Measurements from ENCODE around the gene SLPI.
A peak's percentile ranks its signal among the peaks of the same experiment; 100 is the strongest.

Gene SLPI

DNA sequence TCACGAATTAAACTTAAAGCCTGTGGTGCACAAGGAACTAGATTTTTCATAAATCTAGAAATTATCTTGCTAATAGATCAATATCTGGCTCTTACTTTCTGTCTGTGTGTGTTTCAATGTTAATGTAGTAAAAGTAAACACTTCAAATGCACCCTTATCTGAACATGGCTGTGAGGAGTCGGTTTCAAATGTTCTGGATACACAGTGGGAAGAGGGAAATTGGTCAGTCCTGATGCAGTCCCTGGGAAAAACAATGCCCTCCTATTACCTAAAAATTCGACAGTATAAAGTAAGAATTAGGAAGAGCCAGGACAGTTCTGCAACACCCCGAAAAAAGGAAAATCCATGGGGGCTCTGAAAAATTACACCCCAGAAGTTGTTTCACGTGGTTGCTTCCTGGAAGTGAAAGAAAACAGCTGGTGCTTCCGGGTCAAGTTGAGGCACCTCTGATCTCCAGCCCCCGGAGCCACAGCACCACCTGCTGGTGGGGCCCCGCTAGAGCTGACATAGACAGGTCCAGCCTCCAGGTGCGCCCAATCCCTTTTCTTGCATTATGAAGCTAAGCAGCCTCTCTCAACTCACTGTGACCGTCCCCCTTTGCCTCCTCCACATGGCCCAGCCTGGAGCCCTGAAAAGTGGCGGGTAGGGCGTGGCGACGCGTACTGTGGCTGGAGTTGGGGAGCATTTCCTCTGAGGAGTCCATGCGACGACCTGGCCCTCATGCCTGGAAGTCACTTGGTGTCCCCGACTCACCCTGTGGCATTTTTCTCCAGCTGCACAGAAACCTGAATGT is 24.9 kb downstream of the SLPI start:
- no peak for TF ChIP-seq CREB1 (IDR thresholded peaks at IDR 0.05; ENCODE audit: low read depth)
- no peak for TF ChIP-seq ZBTB7A (IDR thresholded peaks at IDR 0.05; ENCODE audit: low read depth)
- peak; percentile 75 for TF ChIP-seq RAD21 (IDR thresholded peaks at IDR 0.05; ENCODE audit: low read depth)
- TF ChIP-seq YY1 (IDR thresholded peaks at IDR 0.05; ENCODE audit: low read depth) = no peak
- TF ChIP-seq TEAD4 (IDR thresholded peaks at IDR 0.05) = no peak

DNA sequence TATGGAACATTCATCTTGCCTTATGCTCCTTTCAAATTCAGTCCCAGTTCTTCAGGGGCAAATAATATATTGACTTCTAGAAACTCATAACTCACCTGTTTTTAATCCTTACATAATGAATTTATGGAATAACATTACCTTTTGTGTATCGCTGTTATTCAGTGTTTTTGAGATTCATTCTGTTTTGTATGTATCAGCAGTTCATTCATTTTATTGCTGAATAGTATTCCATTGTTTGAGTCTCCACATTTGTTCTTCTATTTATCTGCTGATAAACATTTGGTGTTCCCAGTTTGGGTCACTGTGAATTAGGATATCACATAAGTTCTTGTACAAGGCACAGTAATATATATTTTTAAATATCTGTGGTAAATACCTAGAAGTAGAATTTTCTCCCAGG is 28.1 kb downstream of the SLPI start:
- TF ChIP-seq, protein P1, sequence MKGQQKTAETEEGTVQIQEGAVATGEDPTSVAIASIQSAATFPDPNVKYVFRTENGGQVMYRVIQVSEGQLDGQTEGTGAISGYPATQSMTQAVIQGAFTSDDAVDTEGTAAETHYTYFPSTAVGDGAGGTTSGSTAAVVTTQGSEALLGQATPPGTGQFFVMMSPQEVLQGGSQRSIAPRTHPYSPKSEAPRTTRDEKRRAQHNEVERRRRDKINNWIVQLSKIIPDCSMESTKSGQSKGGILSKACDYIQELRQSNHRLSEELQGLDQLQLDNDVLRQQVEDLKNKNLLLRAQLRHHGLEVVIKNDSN (IDR thresholded peaks at IDR 0.05) = no peak
- TF ChIP-seq TCF12 (IDR thresholded peaks at IDR 0.05; ENCODE audit: low read depth) = no peak
- TF ChIP-seq, protein P2, sequence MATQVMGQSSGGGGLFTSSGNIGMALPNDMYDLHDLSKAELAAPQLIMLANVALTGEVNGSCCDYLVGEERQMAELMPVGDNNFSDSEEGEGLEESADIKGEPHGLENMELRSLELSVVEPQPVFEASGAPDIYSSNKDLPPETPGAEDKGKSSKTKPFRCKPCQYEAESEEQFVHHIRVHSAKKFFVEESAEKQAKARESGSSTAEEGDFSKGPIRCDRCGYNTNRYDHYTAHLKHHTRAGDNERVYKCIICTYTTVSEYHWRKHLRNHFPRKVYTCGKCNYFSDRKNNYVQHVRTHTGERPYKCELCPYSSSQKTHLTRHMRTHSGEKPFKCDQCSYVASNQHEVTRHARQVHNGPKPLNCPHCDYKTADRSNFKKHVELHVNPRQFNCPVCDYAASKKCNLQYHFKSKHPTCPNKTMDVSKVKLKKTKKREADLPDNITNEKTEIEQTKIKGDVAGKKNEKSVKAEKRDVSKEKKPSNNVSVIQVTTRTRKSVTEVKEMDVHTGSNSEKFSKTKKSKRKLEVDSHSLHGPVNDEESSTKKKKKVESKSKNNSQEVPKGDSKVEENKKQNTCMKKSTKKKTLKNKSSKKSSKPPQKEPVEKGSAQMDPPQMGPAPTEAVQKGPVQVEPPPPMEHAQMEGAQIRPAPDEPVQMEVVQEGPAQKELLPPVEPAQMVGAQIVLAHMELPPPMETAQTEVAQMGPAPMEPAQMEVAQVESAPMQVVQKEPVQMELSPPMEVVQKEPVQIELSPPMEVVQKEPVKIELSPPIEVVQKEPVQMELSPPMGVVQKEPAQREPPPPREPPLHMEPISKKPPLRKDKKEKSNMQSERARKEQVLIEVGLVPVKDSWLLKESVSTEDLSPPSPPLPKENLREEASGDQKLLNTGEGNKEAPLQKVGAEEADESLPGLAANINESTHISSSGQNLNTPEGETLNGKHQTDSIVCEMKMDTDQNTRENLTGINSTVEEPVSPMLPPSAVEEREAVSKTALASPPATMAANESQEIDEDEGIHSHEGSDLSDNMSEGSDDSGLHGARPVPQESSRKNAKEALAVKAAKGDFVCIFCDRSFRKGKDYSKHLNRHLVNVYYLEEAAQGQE (IDR thresholded peaks at IDR 0.05; ENCODE audit: low read depth) = no peak
- no peak for TF ChIP-seq TAF1 (IDR thresholded peaks at IDR 0.05; ENCODE audit: low read depth)
- TF ChIP-seq FOXM1 (IDR thresholded peaks at IDR 0.05; ENCODE audit: borderline replicate concordance, low read depth) = no peak
- TF ChIP-seq, protein P3, sequence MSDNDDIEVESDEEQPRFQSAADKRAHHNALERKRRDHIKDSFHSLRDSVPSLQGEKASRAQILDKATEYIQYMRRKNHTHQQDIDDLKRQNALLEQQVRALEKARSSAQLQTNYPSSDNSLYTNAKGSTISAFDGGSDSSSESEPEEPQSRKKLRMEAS (IDR thresholded peaks at IDR 0.05) = no peak
- TF ChIP-seq YY1 (IDR thresholded peaks at IDR 0.05; ENCODE audit: low read depth) = no peak
- no peak for TF ChIP-seq CREB1 (IDR thresholded peaks at IDR 0.05; ENCODE audit: low read depth)
- TF ChIP-seq NFIC (IDR thresholded peaks at IDR 0.05) = no peak
- no peak for TF ChIP-seq RAD21 (IDR thresholded peaks at IDR 0.05; ENCODE audit: low read depth)
- TF ChIP-seq ZBTB7A (IDR thresholded peaks at IDR 0.05; ENCODE audit: low read depth) = no peak
- no peak for TF ChIP-seq CEBPB (IDR thresholded peaks at IDR 0.05)
- TF ChIP-seq EGR1 (IDR thresholded peaks at IDR 0.05) = no peak
- TF ChIP-seq TEAD4 (IDR thresholded peaks at IDR 0.05) = no peak
- TF ChIP-seq EP300 (IDR thresholded peaks at IDR 0.05; ENCODE audit: borderline replicate concordance) = no peak

DNA sequence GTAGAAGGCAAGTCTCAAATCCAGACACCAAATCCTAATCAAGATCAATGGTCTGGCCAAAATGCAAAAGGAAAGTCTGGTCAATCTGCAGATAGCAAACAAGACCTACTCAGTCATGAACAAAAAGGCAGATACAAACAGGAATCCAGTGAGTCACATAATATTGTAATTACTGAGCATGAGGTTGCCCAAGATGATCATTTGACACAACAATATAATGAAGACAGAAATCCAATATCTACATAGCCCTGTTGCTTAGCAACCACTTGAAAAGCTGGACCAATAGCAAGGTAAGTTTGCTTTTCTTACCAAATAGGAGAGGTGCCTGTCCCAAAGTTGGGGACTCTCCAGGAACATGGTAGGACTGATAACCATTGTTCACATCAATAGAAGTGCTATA is 31.2 kb downstream of the SLPI start:
- TF ChIP-seq YY1 (IDR thresholded peaks at IDR 0.05; ENCODE audit: low read depth) (no peak), CEBPB (IDR thresholded peaks at IDR 0.05) (no peak), CREB1 (IDR thresholded peaks at IDR 0.05; ENCODE audit: low read depth) (no peak), EGR1 (IDR thresholded peaks at IDR 0.05) (no peak), NFIC (IDR thresholded peaks at IDR 0.05) (no peak), FOXM1 (IDR thresholded peaks at IDR 0.05; ENCODE audit: borderline replicate concordance, low read depth) (no peak), TCF12 (IDR thresholded peaks at IDR 0.05; ENCODE audit: low read depth) (no peak), TAF1 (IDR thresholded peaks at IDR 0.05; ENCODE audit: low read depth) (no peak), RAD21 (IDR thresholded peaks at IDR 0.05; ENCODE audit: low read depth) (no peak), EP300 (IDR thresholded peaks at IDR 0.05; ENCODE audit: borderline replicate concordance) (no peak), ZBTB7A (IDR thresholded peaks at IDR 0.05; ENCODE audit: low read depth) (no peak), TEAD4 (IDR thresholded peaks at IDR 0.05) (no peak)
- TF ChIP-seq, protein P1 (IDR thresholded peaks at IDR 0.05) = no peak
- TF ChIP-seq, protein P3 (IDR thresholded peaks at IDR 0.05) = no peak
- TF ChIP-seq, protein P2 (IDR thresholded peaks at IDR 0.05; ENCODE audit: low read depth) = no peak

DNA sequence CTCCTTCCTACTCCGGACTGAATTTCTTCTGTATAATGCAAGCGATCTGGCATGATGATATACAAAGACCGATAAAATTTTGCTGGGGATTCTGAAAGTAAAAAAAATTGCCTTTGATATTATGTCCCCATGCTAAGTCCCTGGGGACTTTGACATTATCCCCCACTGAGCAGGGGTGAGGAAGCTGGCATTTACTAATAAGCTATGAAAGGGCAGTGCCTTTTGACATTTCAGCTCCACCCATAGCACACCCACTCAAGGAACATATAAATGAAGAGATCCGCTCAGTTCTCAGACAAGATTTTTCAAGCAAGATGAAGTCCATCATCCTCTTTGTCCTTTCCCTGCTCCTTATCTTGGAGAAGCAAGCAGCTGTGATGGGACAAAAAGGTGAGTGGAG is 33.3 kb downstream of the SLPI start, which contains the start of gene SEMG2:
SEMG2 (plus strand) TSS at position 298 of the 400 bp plus-strand sequence; CDS start at position 315, 17 bp downstream.
- TF ChIP-seq TCF12 (IDR thresholded peaks at IDR 0.05; ENCODE audit: low read depth) (no peak), ZBTB7A (IDR thresholded peaks at IDR 0.05; ENCODE audit: low read depth) (no peak), TEAD4 (IDR thresholded peaks at IDR 0.05) (no peak), EP300 (IDR thresholded peaks at IDR 0.05; ENCODE audit: borderline replicate concordance) (no peak), NFIC (IDR thresholded peaks at IDR 0.05) (no peak), TAF1 (IDR thresholded peaks at IDR 0.05; ENCODE audit: low read depth) (no peak), CREB1 (IDR thresholded peaks at IDR 0.05; ENCODE audit: low read depth) (no peak), YY1 (IDR thresholded peaks at IDR 0.05; ENCODE audit: low read depth) (no peak), EGR1 (IDR thresholded peaks at IDR 0.05) (no peak), RAD21 (IDR thresholded peaks at IDR 0.05; ENCODE audit: low read depth) (no peak), FOXM1 (IDR thresholded peaks at IDR 0.05; ENCODE audit: borderline replicate concordance, low read depth) (no peak)
- TF ChIP-seq, protein P3 (IDR thresholded peaks at IDR 0.05) = no peak
- TF ChIP-seq, protein P1 (IDR thresholded peaks at IDR 0.05) = no peak

Measured in Ishikawa (cell line).